ENCODE measurements around the gene CACNB4.

CACNB4 gene

GRCh38 chr2:151860613-151861146, 238.2 kb downstream of the CACNB4 start:
- DNase-seq (ENCODE audit: low read depth in 4 of 4, low spot score in 1 of 4) = no peak

- DNase-seq (ENCODE audit: low read depth in 4 of 4, low spot score in 1 of 4) = no peak
Measured at GRCh38 chr2:151860210-151860609, 238.6 kb downstream of the CACNB4 start.

GRCh38 chr2:151857650-151858049, 241.2 kb downstream of the CACNB4 start:
- no peak for DNase-seq (ENCODE audit: low read depth in 4 of 4, low spot score in 1 of 4)

- DNase-seq (ENCODE audit: low read depth in 4 of 4, low spot score in 1 of 4) = no peak
Measured at GRCh38 chr2:151855111-151855510, 243.7 kb downstream of the CACNB4 start.

- DNase-seq (ENCODE audit: low read depth in 4 of 4, low spot score in 1 of 4) = no peak
Measured at GRCh38 chr2:151853070-151853758, 245.6 kb downstream of the CACNB4 start.

- DNase-seq (ENCODE audit: low read depth in 4 of 4, low spot score in 1 of 4) = no peak
Measured at GRCh38 chr2:151852260-151853069, 246.4 kb downstream of the CACNB4 start.

GRCh38 chr2:151851761-151852160, 247.1 kb downstream of the CACNB4 start:
- no peak for DNase-seq (ENCODE audit: low read depth in 4 of 4, low spot score in 1 of 4)

DNA sequence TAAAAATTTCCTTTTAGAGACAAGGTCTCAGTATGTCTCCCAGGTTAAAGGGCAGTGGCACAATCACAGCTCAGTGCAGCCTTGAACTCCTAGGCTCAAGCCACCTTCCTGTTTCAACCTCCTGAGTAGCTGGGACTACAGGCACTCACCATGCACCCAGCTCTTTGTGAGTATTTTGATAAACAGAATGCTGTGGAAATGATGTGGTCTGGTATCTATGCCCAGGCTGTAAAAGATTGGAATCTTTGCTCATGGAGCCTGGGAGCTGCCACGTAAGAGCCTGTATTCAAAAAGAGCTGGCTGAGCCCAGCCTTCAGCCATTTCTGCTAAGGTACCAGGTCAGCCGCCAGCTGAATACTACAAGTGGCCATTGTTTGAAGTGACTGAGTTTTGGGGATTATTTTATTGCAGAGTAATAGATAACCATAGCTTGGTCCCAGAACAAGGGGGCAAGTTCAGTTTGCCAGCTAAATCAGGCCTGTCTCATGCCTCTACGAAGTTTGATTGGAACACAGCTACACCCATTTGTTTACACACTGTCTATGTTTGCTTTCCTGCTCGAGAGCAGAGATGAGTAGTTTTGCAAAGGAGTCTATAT, 249.3 kb downstream of the CACNB4 start:
- no peak for DNase-seq (ENCODE audit: low read depth in 4 of 4, low spot score in 1 of 4)

GRCh38 chr2:151845884-151846283, 253.0 kb downstream of the CACNB4 start:
- DNase-seq (ENCODE audit: low read depth in 4 of 4, low spot score in 1 of 4) = no peak

GRCh38 chr2:151845481-151845880, 253.4 kb downstream of the CACNB4 start:
- no peak for DNase-seq (ENCODE audit: low read depth in 4 of 4, low spot score in 1 of 4)

DNA sequence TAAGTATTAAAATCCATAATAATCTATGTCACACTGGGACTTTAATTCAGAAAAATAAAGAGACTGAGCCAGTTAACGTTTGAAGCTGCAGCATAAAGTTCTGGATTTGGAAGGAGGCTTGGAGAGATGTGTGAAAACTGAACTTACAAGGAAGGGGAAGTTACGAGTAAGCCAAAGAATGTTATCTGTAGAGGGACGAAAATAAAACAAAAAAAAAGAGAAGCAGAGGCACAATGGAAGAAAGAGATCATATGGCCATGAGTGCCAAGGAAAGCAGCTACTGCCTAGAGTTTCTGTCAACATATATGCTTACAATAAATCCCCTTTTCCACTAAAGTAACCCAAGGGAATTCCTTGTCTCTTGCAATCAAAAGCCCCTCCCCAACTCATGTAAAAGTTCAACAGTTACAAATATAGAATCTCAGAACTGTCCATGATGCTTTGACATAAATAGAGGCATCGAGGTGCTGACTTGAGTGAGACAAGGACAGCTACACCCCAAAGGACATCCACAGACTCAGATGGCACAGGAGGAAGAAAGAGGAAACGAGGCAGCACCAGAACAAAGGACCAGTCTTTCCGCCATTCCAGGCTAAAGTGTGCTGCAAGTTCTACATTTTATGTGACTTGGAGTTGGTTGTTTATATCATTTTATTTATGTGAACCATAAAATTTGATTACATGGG, 254.5 kb downstream of the CACNB4 start:
- DNase-seq (ENCODE audit: low read depth in 4 of 4, low spot score in 1 of 4) = no peak

DNA sequence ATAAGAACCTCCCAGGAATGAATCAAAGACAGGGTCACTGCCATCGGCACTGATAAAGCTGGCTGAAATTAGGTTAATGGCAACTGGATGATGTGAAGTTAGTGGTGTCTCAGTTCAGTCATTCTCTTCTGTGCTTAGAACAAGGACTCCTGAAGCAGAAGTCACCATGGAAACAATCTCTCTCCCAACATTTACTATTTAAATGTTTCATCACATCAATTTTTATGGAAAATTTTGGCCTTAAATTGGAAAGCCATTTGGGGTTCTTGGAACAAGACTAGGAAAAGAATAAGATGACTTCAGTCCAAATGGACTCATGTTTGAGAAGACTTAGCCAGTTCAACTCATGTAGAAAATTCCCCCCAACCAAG, 255.2 kb downstream of the CACNB4 start:
- no peak for DNase-seq (ENCODE audit: low read depth in 4 of 4, low spot score in 1 of 4)

GRCh38 chr2:151842830-151843690, 255.8 kb downstream of the CACNB4 start:
- DNase-seq (ENCODE audit: low read depth in 4 of 4, low spot score in 1 of 4) = no peak

GRCh38 chr2:151841047-151841424, 257.8 kb downstream of the CACNB4 start:
- no peak for DNase-seq (ENCODE audit: low read depth in 4 of 4, low spot score in 1 of 4)

DNA sequence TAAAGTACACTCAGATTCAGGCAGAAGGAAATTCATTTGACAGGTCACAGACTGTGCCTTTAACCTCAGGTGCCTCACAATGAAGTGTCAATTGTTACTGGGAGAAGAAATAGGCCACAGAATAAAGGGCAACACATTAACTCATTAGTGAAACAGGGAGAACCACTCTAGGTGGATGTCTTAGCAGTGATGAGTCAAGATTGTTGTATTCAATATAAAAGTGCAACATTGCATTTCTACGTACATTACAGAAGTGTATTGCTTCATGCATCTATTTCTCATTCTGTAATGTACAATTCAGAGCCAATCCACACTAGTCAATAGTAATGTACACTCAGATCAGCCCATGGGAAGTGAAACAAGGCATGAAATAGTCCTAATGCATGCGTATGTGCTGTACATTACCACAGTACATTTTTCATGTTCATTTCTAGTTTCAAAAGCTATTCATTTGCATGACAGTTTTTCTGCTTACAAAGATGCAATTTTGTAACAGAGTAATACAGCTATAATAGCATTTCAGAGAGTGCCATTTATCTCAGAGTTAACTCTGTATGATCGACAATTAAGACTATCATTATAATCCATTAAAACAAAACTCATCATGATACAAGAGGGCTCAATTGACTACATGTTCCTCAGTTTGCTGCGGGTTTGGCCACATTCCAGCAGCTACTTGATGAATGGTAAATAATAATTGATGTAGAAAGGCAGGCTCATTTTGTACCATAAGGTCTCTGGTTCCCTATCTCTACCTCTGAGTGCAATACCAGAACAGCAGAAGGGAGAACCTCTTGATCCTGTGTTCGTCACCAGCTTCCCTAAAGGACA, 258.4 kb downstream of the CACNB4 start:
- no peak for DNase-seq (ENCODE audit: low read depth in 4 of 4, low spot score in 1 of 4)

DNA sequence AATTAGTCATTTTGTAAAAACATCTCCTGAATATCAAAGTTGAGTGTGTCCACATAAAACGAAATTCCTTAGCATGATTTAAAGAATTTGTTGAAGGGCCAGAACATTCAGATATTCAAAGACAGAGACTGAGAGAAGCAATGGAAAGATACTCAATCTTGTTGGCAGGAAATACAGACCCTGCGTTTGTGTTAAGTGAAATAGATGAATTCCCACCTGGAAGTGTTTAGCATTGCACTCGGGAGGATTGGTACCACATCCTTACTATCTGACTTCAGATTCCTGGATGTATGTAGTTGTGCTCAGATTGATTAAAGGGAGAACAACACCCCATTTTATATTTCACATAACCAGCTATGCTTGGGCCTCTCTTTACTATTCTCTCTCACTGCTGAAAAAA, 260.9 kb downstream of the CACNB4 start:
- DNase-seq (ENCODE audit: low read depth in 4 of 4, low spot score in 1 of 4) = no peak

DNA sequence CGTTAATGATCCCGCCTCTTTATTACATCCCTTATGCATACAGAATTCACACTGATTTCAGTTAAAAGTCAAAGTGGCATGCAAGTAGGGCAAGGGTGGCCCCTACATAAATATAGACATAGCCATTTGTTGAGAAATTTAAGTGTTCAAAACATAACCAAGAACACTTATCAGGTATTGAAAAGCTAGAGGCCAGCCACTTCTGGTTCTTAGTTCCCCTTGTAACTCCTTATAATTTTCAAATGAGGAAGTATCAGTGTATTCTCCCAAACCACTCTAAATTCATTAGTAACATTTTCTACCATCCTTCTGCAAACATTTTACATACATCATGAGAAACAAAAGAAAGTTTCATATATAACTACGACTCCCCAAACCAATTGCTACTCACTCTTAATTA, 264.9 kb downstream of the CACNB4 start:
- no peak for DNase-seq (ENCODE audit: low read depth in 4 of 4, low spot score in 1 of 4)

DNA sequence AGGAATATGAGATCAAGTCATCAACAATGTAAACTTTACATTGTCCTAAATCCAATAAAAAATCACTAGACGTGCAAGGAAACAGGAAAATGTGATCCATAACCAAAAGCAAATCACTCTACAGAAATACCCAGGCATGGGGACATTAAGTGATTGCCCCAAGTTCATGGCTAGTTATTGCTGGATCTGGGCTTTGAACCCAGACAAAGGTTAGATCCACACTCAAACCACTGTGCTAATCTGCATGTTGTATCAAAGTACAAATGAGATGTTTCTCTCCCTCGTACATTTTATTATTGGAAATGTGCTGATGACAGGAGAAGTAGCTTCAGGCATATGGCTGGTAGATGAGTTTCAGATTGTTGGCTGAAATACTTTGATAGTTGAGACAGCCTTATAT, 267.9 kb downstream of the CACNB4 start:
- DNase-seq (ENCODE audit: low read depth in 4 of 4, low spot score in 1 of 4) = no peak

GRCh38 chr2:151828890-151829324, 269.9 kb downstream of the CACNB4 start:
- DNase-seq (ENCODE audit: low read depth in 4 of 4, low spot score in 1 of 4) = no peak

Data from stimulated activated CD4-positive, alpha-beta T cell treated with anti-CD3 and anti-CD28 coated beads, Interleukin-1b, Interleukin-23, amount 100 ng/mL, for 24 hours (primary cell).